GM23338 (cell line): ENCODE results near the gene ABR. TPM values are rescaled to one million over a fixed set of nuclear protein-coding genes. Genes with fewer than 3 reads are reported as not detected.

Source experiments
- ATAC-seq: fragments of 200-7000 bp; cut with Tn5 transposase; 3 replicates; pipeline ENCODE4 v1.9.1; 2020
- DNase-seq: peaks from one replicate; pipeline ENCODE4 v3.0.0-alpha.2; 2015; ENCODE audit warnings: low spot score
- H2AFZ ChIP-seq: fragments of 200-600 bp; sonication (generic); 2 replicates; pipeline ENCODE4 v1.8.0; 2016; ENCODE audit warnings: antibody characterized with exemption, mild to moderate bottlenecking, moderate library complexity
- H3F3A ChIP-seq: fragments of 200-600 bp; sonication (generic); replicated peaks from 2 replicates; pipeline ENCODE4 v1.8.0; 2017; ENCODE audit warnings: antibody characterized with exemption, mixed run types, low read depth
- H3K27ac ChIP-seq: fragments of 200-600 bp; sonication (generic); 2 replicates; pipeline ENCODE4 v1.6.1; 2016; ENCODE audit warnings: low read depth
- H3K27me3 ChIP-seq: fragments of 200-600 bp; sonication (generic); 2 replicates; pipeline ENCODE4 v1.8.0; 2016; ENCODE audit warnings: mild to moderate bottlenecking, mixed run types, moderate library complexity; ENCODE audit not compliant: insufficient read depth
- H3K36me3 ChIP-seq: fragments of 200-600 bp; sonication (generic); 2 replicates; pipeline ENCODE4 v1.8.0; 2016; ENCODE audit warnings: mild to moderate bottlenecking; ENCODE audit not compliant: insufficient read depth
- H3K4me1 ChIP-seq: fragments of 200-600 bp; sonication (generic); 2 replicates; pipeline ENCODE4 v1.8.0; 2016; ENCODE audit warnings: mild to moderate bottlenecking, moderate library complexity; ENCODE audit not compliant: insufficient read depth
- H3K4me2 ChIP-seq: fragments of 200-600 bp; sonication (generic); 2 replicates; pipeline ENCODE4 v1.7.1; 2017; ENCODE audit warnings: mixed run types
- H3K4me3 ChIP-seq: fragments of 200-600 bp; sonication (generic); 2 replicates; pipeline ENCODE4 v1.6.1; 2016; ENCODE audit warnings: mixed run types
- H3K79me2 ChIP-seq: fragments of 200-600 bp; sonication (generic); replicated peaks from 2 replicates; pipeline ENCODE4 v1.8.0; 2017; ENCODE audit warnings: mild to moderate bottlenecking; ENCODE audit not compliant: insufficient read depth
- H3K9me2 ChIP-seq: fragments of 200-600 bp; sonication (generic); 2 replicates; pipeline ENCODE4 v1.8.0; 2017; ENCODE audit not compliant: insufficient read depth
- H4K20me1 ChIP-seq: fragments of 200-600 bp; sonication (generic); replicated peaks from 2 replicates; pipeline ENCODE4 v1.8.0; 2017; ENCODE audit warnings: mild to moderate bottlenecking; ENCODE audit not compliant: insufficient read depth
- H3K27ac Mint-ChIP-seq: 2 replicates; pipeline ENCODE4 v1.8.0; 2020; ENCODE audit warnings: inconsistent platforms, mild to moderate bottlenecking, moderate library complexity, mixed read lengths
- H3K27me3 Mint-ChIP-seq: 3 replicates; pipeline ENCODE4 v1.8.0; 2022; ENCODE audit warnings: low read depth, mild to moderate bottlenecking, moderate library complexity, mixed read lengths, inconsistent platforms; ENCODE audit not compliant: insufficient read depth, poor library complexity
- H3K36me3 Mint-ChIP-seq: 3 replicates; pipeline ENCODE4 v1.8.0; 2021; ENCODE audit warnings: low read depth, mild to moderate bottlenecking, inconsistent platforms, moderate library complexity, mixed read lengths
- H3K4me1 Mint-ChIP-seq: 3 replicates; pipeline ENCODE4 v1.8.0; 2020; ENCODE audit warnings: mild to moderate bottlenecking, inconsistent platforms, mixed read lengths
- H3K4me3 Mint-ChIP-seq: 3 replicates; pipeline ENCODE4 v1.8.0; 2021; ENCODE audit warnings: moderate library complexity, mild to moderate bottlenecking, inconsistent platforms, mixed read lengths
- H3K9me3 Mint-ChIP-seq: 3 replicates; pipeline ENCODE4 v1.8.0; 2020; ENCODE audit warnings: moderate library complexity, mild to moderate bottlenecking, inconsistent platforms, mixed read lengths
- CREB1 ChIP-seq: fragments of 250-450 bp; sonication (Bioruptor Pico); IDR thresholded peaks from 2 replicates; pipeline ENCODE4 v1.5.0; 2020; ENCODE audit warnings: low read depth, mild to moderate bottlenecking, moderate library complexity
- ETS1 ChIP-seq: IDR thresholded peaks from 2 replicates; pipeline ENCODE4 v1.6.1; 2016; ENCODE audit warnings: antibody characterized with exemption
- EZH2 ChIP-seq: fragments of 200-600 bp; sonication (generic); IDR thresholded peaks from one replicate; pipeline ENCODE4 v1.8.0; 2017; ENCODE audit warnings: antibody characterized with exemption, mild to moderate bottlenecking, low read depth; ENCODE audit not compliant: unreplicated experiment
- EZH2phosphoT487 ChIP-seq: fragments of 200-600 bp; sonication (generic); IDR thresholded peaks from one replicate; pipeline ENCODE4 v1.8.1; 2018; ENCODE audit warnings: antibody characterized with exemption; ENCODE audit not compliant: unreplicated experiment
- JUNB ChIP-seq: IDR thresholded peaks from one replicate; pipeline ENCODE4 v1.6.1; 2016; ENCODE audit warnings: antibody characterized with exemption; ENCODE audit not compliant: unreplicated experiment
- NANOG ChIP-seq: IDR thresholded peaks from 2 replicates; pipeline ENCODE4 v1.6.1; 2016; ENCODE audit warnings: antibody characterized with exemption, borderline replicate concordance
- POLR2AphosphoS5 ChIP-seq: IDR thresholded peaks from 2 replicates; pipeline ENCODE4 v1.6.1; 2016; ENCODE audit warnings: antibody characterized with exemption, low read depth
- STAT1 ChIP-seq: IDR thresholded peaks from one replicate; pipeline ENCODE4 v1.6.1; 2016; ENCODE audit warnings: antibody characterized with exemption; ENCODE audit not compliant: unreplicated experiment
- ZNF114 ChIP-seq: fragments of 250-450 bp; sonication (Bioruptor Pico); IDR thresholded peaks from 2 replicates; pipeline ENCODE4 v1.5.0; 2020; ENCODE audit warnings: mild to moderate bottlenecking, moderate library complexity
- ZNF331 ChIP-seq: fragments of 250-450 bp; sonication (Bioruptor Pico); IDR thresholded peaks from 2 replicates; pipeline ENCODE4 v1.5.0; 2020; ENCODE audit warnings: low read depth, mild to moderate bottlenecking, moderate library complexity
- ZNF462 ChIP-seq: fragments of 250-450 bp; sonication (Bioruptor Pico); IDR thresholded peaks from 2 replicates; pipeline ENCODE4 v1.5.0; 2020; ENCODE audit warnings: mild to moderate bottlenecking, moderate library complexity
- polyA plus RNA-seq: library from polyadenylated mRNA; unstranded; fragments of >200 nt; fragmentation: Nextera tagmentation; extraction: Ambion mirVana; gene quantifications from 2 replicates; pipeline ENCODE4 v1.2.1, GENCODE V29; 2016
- total RNA-seq: library from RNA; depleted of rRNA; stranded (reverse); fragments of >200 nt; shearing (Covaris generic); gene quantifications from 2 replicates; pipeline ENCODE4 v1.2.3, GENCODE V29; 2014
- TF ChIP-seq, protein P1 (sequence below): IDR thresholded peaks from one replicate; pipeline ENCODE4 v1.6.1; 2018; ENCODE audit warnings: antibody characterized with exemption; ENCODE audit not compliant: unreplicated experiment
- TF ChIP-seq, protein P2 (sequence below), 2 experiments: fragments of 200-600 bp in 1 of 2; sonication (generic) in 1 of 2; conservative IDR thresholded peaks; 2 replicates each; pipeline versions ENCODE4 v1.5.1 to v1.6.1; 2016 to 2017; ENCODE audit warnings: antibody characterized with exemption in 2 of 2, low read depth in 2 of 2, mild to moderate bottlenecking in 2 of 2, moderate library complexity in 1 of 2

Gene ABR
- total and polyA plus RNA-seq, 2 experiments from 2014 or later, result 15.0 to 27.7 TPM

- peaks cover 9% of the 10 kb centered on the region for H3K27me3 Mint-ChIP-seq
- Histone ChIP-seq H3K9me2 (no peaks in the 10 kb centered on the region), H4K20me1 (no peaks in the 10 kb centered on the region; the same call in 1 of the 2 replicates), H3K4me2 (no peak overlapping the region), H2AFZ (no peak overlapping the region), H3K4me1 (0 out of 2 replicates have a peak, but pooled peaks cover 4% of the 10 kb centered on the region), H3K27ac (no peak overlapping the region), H3F3A (no peaks in the 10 kb centered on the region), H3K4me3 (no peak overlapping the region), H3K79me2 (no peaks in the 10 kb centered on the region), H3K27me3 (no peaks in the 10 kb centered on the region), H3K36me3 (no peaks in the 10 kb centered on the region)
- DNase-seq (no peak), ATAC-seq (no peak)
- no peak overlapping the region for H3K27ac Mint-ChIP-seq
- no peaks in the 10 kb centered on the region for H3K36me3 Mint-ChIP-seq
- H3K9me3 Mint-ChIP-seq, result no peaks in the 10 kb centered on the region; the same call in 2 of the 3 replicates
- peaks cover 10% of the 10 kb centered on the region for H3K4me1 Mint-ChIP-seq
- no peak overlapping the region for H3K4me3 Mint-ChIP-seq
- TF ChIP-seq ZNF331 (no peak), JUNB (no peak), POLR2AphosphoS5 (no peak), CREB1 (CRISPR knock-in tag) (no peak), STAT1 (no peak), ZNF114 (CRISPR knock-in tag) (no peak), ETS1 (no peak), EZH2phosphoT487 (no peak), ZNF462 (CRISPR knock-in tag) (no peak), NANOG (no peak), EZH2 (no peak)
- TF ChIP-seq, protein P1, sequence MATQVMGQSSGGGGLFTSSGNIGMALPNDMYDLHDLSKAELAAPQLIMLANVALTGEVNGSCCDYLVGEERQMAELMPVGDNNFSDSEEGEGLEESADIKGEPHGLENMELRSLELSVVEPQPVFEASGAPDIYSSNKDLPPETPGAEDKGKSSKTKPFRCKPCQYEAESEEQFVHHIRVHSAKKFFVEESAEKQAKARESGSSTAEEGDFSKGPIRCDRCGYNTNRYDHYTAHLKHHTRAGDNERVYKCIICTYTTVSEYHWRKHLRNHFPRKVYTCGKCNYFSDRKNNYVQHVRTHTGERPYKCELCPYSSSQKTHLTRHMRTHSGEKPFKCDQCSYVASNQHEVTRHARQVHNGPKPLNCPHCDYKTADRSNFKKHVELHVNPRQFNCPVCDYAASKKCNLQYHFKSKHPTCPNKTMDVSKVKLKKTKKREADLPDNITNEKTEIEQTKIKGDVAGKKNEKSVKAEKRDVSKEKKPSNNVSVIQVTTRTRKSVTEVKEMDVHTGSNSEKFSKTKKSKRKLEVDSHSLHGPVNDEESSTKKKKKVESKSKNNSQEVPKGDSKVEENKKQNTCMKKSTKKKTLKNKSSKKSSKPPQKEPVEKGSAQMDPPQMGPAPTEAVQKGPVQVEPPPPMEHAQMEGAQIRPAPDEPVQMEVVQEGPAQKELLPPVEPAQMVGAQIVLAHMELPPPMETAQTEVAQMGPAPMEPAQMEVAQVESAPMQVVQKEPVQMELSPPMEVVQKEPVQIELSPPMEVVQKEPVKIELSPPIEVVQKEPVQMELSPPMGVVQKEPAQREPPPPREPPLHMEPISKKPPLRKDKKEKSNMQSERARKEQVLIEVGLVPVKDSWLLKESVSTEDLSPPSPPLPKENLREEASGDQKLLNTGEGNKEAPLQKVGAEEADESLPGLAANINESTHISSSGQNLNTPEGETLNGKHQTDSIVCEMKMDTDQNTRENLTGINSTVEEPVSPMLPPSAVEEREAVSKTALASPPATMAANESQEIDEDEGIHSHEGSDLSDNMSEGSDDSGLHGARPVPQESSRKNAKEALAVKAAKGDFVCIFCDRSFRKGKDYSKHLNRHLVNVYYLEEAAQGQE, result no peak
- TF ChIP-seq, protein P2, sequence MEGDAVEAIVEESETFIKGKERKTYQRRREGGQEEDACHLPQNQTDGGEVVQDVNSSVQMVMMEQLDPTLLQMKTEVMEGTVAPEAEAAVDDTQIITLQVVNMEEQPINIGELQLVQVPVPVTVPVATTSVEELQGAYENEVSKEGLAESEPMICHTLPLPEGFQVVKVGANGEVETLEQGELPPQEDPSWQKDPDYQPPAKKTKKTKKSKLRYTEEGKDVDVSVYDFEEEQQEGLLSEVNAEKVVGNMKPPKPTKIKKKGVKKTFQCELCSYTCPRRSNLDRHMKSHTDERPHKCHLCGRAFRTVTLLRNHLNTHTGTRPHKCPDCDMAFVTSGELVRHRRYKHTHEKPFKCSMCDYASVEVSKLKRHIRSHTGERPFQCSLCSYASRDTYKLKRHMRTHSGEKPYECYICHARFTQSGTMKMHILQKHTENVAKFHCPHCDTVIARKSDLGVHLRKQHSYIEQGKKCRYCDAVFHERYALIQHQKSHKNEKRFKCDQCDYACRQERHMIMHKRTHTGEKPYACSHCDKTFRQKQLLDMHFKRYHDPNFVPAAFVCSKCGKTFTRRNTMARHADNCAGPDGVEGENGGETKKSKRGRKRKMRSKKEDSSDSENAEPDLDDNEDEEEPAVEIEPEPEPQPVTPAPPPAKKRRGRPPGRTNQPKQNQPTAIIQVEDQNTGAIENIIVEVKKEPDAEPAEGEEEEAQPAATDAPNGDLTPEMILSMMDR (conservative IDR thresholded peaks at IDR 0.05; ENCODE audit: low read depth in 2 of 2), result no peak
Measured at GRCh38 chr17:1083451-1084187, 96.2 kb downstream of the ABR start.
